ENCODE measurements around the gene CHST15.

CHST15 gene

GRCh38 chr10:124079864-124080263 lies 13.5 kb downstream of the CHST15 start:
- DNase-seq = no peak

- DNase-seq = no peak
These were observed 14.7 kb downstream of the CHST15 start for GRCh38 chr10:124078714-124079113.

GRCh38 chr10:124078028-124078427 lies 15.4 kb downstream of the CHST15 start:
- no peak for DNase-seq

- DNase-seq = no peak
These were observed 16.0 kb downstream of the CHST15 start for GRCh38 chr10:124077208-124077993.

GRCh38 chr10:124076148-124076733 lies 17.2 kb downstream of the CHST15 start:
- DNase-seq = no peak

- no peak for DNase-seq
These were observed 18.0 kb downstream of the CHST15 start for GRCh38 chr10:124075231-124075955.

- DNase-seq = no peak
These were observed 18.8 kb downstream of the CHST15 start for GRCh38 chr10:124074501-124075109.

- no peak for DNase-seq
These were observed 19.4 kb downstream of the CHST15 start for GRCh38 chr10:124073978-124074377.

- DNase-seq = no peak
These were observed 20.9 kb downstream of the CHST15 start for GRCh38 chr10:124072541-124072940.

GRCh38 chr10:124072106-124072505 lies 21.3 kb downstream of the CHST15 start:
- DNase-seq = no peak

- DNase-seq = no peak
These were observed 22.3 kb downstream of the CHST15 start for GRCh38 chr10:124071141-124071540.

GRCh38 chr10:124070666-124071065 lies 22.7 kb downstream of the CHST15 start:
- DNase-seq = no peak

GRCh38 chr10:124069341-124070264 lies 23.8 kb downstream of the CHST15 start:
- no peak for DNase-seq

GRCh38 chr10:124068929-124069328 lies 24.5 kb downstream of the CHST15 start:
- no peak for DNase-seq

GRCh38 chr10:124067825-124068400 lies 25.5 kb downstream of the CHST15 start:
- no peak for DNase-seq

GRCh38 chr10:124066781-124067714 lies 26.4 kb downstream of the CHST15 start:
- no peak for DNase-seq

GRCh38 chr10:124066126-124066700 lies 27.2 kb downstream of the CHST15 start:
- no peak for DNase-seq

GRCh38 chr10:124065382-124066125 lies 27.8 kb downstream of the CHST15 start:
- DNase-seq = no peak

- no peak for DNase-seq
These were observed 28.7 kb downstream of the CHST15 start for GRCh38 chr10:124064676-124065075.

Measured in NK-92 treated with Interleukin-12 subunit alpha and Interleukin-12 subunit beta, amount 100 ng/mL, for 24 hours (cell line).